Stimulated activated CD8-positive, alpha-beta memory T cell treated with anti-CD3 and anti-CD28 coated beads, Interleukin-7, amount 100 ng/mL, for 24 hours (primary cell): Measurements from ENCODE around the gene HEYL.
"Not testable (repeated sequence)": the region's sequence is repeated elsewhere in the genome, so short reads cannot be mapped to it uniquely, and the experiment has no call there.

Experiments
- DNase-seq: peaks from one replicate; pipeline ENCODE4 v3.0.0-alpha.2; 2020; ENCODE audit warnings: low read depth

Gene HEYL

DNA sequence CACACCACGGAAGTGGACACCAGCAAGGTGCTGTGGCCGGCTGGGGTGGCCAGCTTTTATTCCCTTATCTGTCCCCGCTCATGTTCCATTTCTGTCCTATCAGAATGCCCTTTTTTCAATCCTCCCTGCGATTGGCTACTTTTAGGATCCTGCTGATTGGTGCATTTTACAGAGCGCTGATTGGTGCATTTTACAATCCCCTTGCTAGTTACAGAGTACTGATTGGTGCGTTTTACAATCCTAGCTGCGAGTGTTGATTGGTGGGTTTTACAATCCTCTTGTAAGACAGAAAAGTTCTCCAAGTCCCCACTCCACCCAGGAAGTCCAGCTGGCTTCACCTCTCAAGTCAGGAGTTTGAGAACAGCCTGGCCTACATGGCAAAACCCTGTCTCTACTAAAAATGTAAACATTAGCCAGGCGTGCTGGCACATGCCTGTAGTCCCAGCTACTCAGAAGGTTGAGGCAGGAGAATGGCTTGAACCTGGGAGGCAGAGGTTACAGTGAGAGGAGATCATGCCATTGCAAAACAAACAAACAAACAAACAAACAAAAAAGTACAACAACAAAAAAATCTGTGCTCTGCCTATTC lies 37.7 kb downstream of the HEYL start:
- not testable (repeated sequence) for DNase-seq

DNA sequence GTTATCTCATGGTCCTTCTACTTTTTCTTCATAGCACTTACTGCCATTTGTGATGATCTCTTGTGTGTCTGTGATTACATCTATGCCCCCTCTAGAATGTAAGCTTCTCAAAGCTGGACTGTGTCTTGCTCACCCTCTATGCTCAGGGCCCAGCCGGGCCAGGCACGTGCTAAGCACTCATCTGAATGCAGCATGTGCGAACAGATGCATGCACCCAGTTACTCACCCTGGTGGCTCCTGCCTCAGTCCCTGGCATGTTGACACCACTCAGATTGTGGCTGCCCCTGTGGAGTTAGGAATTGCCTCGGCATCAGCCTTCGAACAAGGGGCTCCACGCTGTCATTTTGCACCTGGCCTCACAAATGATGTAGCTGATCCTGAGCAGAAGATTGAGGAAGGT lies 43.3 kb downstream of the HEYL start:
- DNase-seq, result no peak

- no peak for DNase-seq
Observed at GRCh38 chr1:39593386-39593785, 46.1 kb downstream of the HEYL start.

- DNase-seq, result no peak
Observed at GRCh38 chr1:39592069-39592468, 47.4 kb downstream of the HEYL start.

- DNase-seq, result no peak
Observed at GRCh38 chr1:39590546-39590945, 48.9 kb downstream of the HEYL start.

DNA sequence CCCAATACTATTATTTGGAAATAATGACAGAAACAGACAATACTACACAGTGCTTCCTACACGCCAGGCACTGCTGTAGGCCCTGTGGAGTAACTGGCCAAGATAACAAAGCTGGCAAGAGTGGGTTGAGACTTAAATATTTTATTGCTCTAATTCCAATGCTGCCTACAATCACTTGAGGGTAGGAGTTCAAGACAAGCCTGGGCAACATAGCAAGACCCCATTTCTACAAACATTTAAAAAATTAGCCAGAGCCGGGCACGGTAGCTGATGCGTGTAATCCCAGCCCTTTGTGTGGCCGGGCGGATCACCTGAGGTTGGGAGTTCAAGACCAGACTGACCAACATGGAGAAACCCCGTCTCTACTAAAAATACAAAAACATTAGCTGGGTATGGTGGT lies 53.5 kb downstream of the HEYL start:
- DNase-seq, result no peak

GRCh38 chr1:39576016-39576657 lies 63.3 kb downstream of the HEYL start:
- no peak for DNase-seq

GRCh38 chr1:39575191-39576015 lies 64.0 kb downstream of the HEYL start:
- peak; percentile 9 for DNase-seq

GRCh38 chr1:39574646-39575045 lies 64.8 kb downstream of the HEYL start:
- DNase-seq, result no peak
